GM19372 (cell line): ENCODE data around the gene DNASE1.
"Not testable (repeated sequence)": the region's sequence is repeated elsewhere in the genome, so short reads cannot be mapped to it uniquely, and the experiment has no call there.

Experiments
- ATAC-seq: cut with Tn5 transposase; IDR thresholded peaks from one replicate; pipeline ENCODE4 v1.9.1; 2021; ENCODE audit warnings: mild to moderate bottlenecking, low read depth, moderate library complexity; ENCODE audit not compliant: unreplicated experiment

Gene DNASE1

GRCh38 chr16:3654249-3654991 lies at the start of gene DNASE1:
Gene DNASE1, plus strand, starts transcription at chr16:3654691. Its CDS starts 683 bp downstream, at chr16:3655374.
- ATAC-seq: no peak

- ATAC-seq: no peak
Observed at GRCh38 chr16:3606441-3606840, 48.0 kb upstream of the DNASE1 start.

GRCh38 chr16:3607161-3607560 lies 47.3 kb upstream of the DNASE1 start:
- ATAC-seq: no peak

GRCh38 chr16:3607634-3608033 lies 46.9 kb upstream of the DNASE1 start:
- ATAC-seq: no peak

- ATAC-seq: no peak
Observed at GRCh38 chr16:3608069-3608468, 46.4 kb upstream of the DNASE1 start.

GRCh38 chr16:3608976-3609375 lies 45.5 kb upstream of the DNASE1 start:
- not testable (repeated sequence) for ATAC-seq

GRCh38 chr16:3609895-3610697 lies 44.4 kb upstream of the DNASE1 start:
- ATAC-seq: no peak

- ATAC-seq: no peak
Observed at GRCh38 chr16:3610698-3611145, 43.8 kb upstream of the DNASE1 start.

- peak; percentile 93 for ATAC-seq
Observed at GRCh38 chr16:3611146-3611975, 43.1 kb upstream of the DNASE1 start, which contains the start of gene SLX4. Gene SLX4, minus strand, starts transcription at chr16:3611606. Its CDS starts 2,642 bp downstream, at chr16:3608964.

- ATAC-seq: no peak
Observed at GRCh38 chr16:3612510-3613466, 41.7 kb upstream of the DNASE1 start.

- no peak for ATAC-seq
Observed at GRCh38 chr16:3618769-3619141, 35.7 kb upstream of the DNASE1 start.

- no peak for ATAC-seq
Observed at GRCh38 chr16:3623642-3624041, 30.8 kb upstream of the DNASE1 start.

- ATAC-seq: no peak
Observed at GRCh38 chr16:3625331-3625730, 29.2 kb upstream of the DNASE1 start.

GRCh38 chr16:3625911-3626732 lies 28.4 kb upstream of the DNASE1 start:
- no peak for ATAC-seq

- no peak for ATAC-seq
Observed at GRCh38 chr16:3637371-3637923, 17.0 kb upstream of the DNASE1 start.

GRCh38 chr16:3638916-3639644 lies 15.4 kb upstream of the DNASE1 start:
- ATAC-seq: no peak

- ATAC-seq: no peak
Observed at GRCh38 chr16:3640207-3640606, 14.3 kb upstream of the DNASE1 start.
